SK-N-SH (cell line): ENCODE measurements around the gene FUT7. TPM values are rescaled to one million over a fixed set of nuclear protein-coding genes. Genes with fewer than 3 reads are reported as not detected.
"Not testable (repeated sequence)": the region's sequence is repeated elsewhere in the genome, so short reads cannot be mapped to it uniquely, and the experiment has no call there.

Source experiments
- CTCF ChIA-PET: fragments of 300-600, 350-600 bp; formaldehyde crosslinking; extraction: SDS; loops from one replicate; lab custom pipeline; 2021; lab: Yijun Ruan, JAX
- POLR2A ChIA-PET: fragments of 350-600 bp; sonication (Branson Sonifier 250); formaldehyde crosslinking; extraction: SDS; loops from one replicate; lab custom pipeline; 2020; ENCODE audit warnings: antibody characterized with exemption, inconsistent platforms; lab: Yijun Ruan, JAX
- DNase-seq: peaks from one replicate; pipeline ENCODE4 v3.0.0; 2012
- H2AFZ ChIP-seq: fragments of 200-600 bp; sonication (generic); 2 replicates; pipeline ENCODE4 v1.8.1; 2016; ENCODE audit warnings: antibody characterized with exemption, mild to moderate bottlenecking, low read depth
- H3F3A ChIP-seq: fragments of 200-600 bp; sonication (generic); replicated peaks from 2 replicates; pipeline ENCODE3; 2016; ENCODE audit warnings: antibody characterized with exemption, mild to moderate bottlenecking; ENCODE audit not compliant: insufficient read depth
- H3K27ac ChIP-seq, 2 experiments: fragments of 200-500 bp in 1 of 2; fragments of 200-600 bp in 1 of 2; sonication (Bioruptor generic) in 1 of 2; sonication (generic), shearing (Covaris generic) in 1 of 2; 2 replicates each; pipeline versions ENCODE4 v1.5.1 to v1.6.1; 2014 to 2016; ENCODE audit warnings: low read depth in 2 of 2, inconsistent platforms in 1 of 2, low read length in 1 of 2, mild to moderate bottlenecking in 1 of 2, mixed read lengths in 1 of 2
- H3K27me3 ChIP-seq: fragments of 200-600 bp; sonication (generic), shearing (Covaris generic); 2 replicates; pipeline ENCODE4 v1.6.1; 2016; ENCODE audit warnings: mixed run types; ENCODE audit not compliant: insufficient read depth
- H3K36me3 ChIP-seq, 2 experiments: fragments of 200-500 bp in 1 of 2; fragments of 200-600 bp in 1 of 2; sonication (Bioruptor generic) in 1 of 2; sonication (generic) in 1 of 2; replicated peaks in 1 of 2; 2 replicates each; pipeline versions ENCODE3 to v1.5.1; 2014 to 2016; ENCODE audit warnings: low read length in 1 of 2, mild to moderate bottlenecking in 1 of 2; ENCODE audit not compliant: insufficient read depth in 2 of 2, control insufficient read depth in 1 of 2
- H3K4me1 ChIP-seq, 2 experiments: fragments of 200-500 bp in 1 of 2; fragments of 200-600 bp in 1 of 2; sonication (Bioruptor generic) in 1 of 2; sonication (generic), shearing (Covaris generic) in 1 of 2; 2 replicates each; pipeline versions ENCODE4 v1.5.1 to v1.6.1; 2014 to 2016; ENCODE audit warnings: low read depth in 1 of 2, low read length in 1 of 2, mixed run types in 1 of 2; ENCODE audit not compliant: insufficient read depth in 2 of 2, control insufficient read depth in 1 of 2
- H3K4me2 ChIP-seq: fragments of 200-600 bp; sonication (generic), shearing (Covaris generic); 2 replicates; pipeline ENCODE4 v1.6.1; 2017; ENCODE audit warnings: mixed run types
- H3K4me3 ChIP-seq, 2 experiments: fragments of 200-500 bp in 1 of 2; fragments of 200-600 bp in 1 of 2; sonication (Bioruptor generic) in 1 of 2; sonication (generic), shearing (Covaris generic) in 1 of 2; 2 replicates each; pipeline versions ENCODE4 v1.5.1 to v1.8.1; 2014 to 2016; ENCODE audit warnings: low read depth in 2 of 2, inconsistent platforms in 1 of 2, low read length in 1 of 2, mild to moderate bottlenecking in 1 of 2, mixed read lengths in 1 of 2, moderate library complexity in 1 of 2
- H3K79me2 ChIP-seq: fragments of 200-600 bp; sonication (generic); 2 replicates; pipeline ENCODE4 v1.8.1; 2017; ENCODE audit warnings: mild to moderate bottlenecking; ENCODE audit not compliant: insufficient read depth
- H3K9ac ChIP-seq: fragments of 200-600 bp; sonication (generic); 2 replicates; pipeline ENCODE4 v1.6.1; 2017; ENCODE audit warnings: mixed run types
- H3K9me2 ChIP-seq: fragments of 200-600 bp; sonication (generic); 2 replicates; pipeline ENCODE4 v1.6.1; 2017; ENCODE audit warnings: mixed run types
- H3K9me3 ChIP-seq: fragments of 200-600 bp; sonication (generic); 2 replicates; pipeline ENCODE4 v1.6.1; 2017; ENCODE audit warnings: mixed run types, mild to moderate bottlenecking, moderate library complexity
- H4K20me1 ChIP-seq: fragments of 200-600 bp; sonication (generic); 2 replicates; pipeline ENCODE4 v1.6.1; 2017; ENCODE audit warnings: mild to moderate bottlenecking, mixed run types; ENCODE audit not compliant: insufficient read depth
- ELF1 ChIP-seq: IDR thresholded peaks from 2 replicates; pipeline ENCODE4 v1.4.0; 2012
- EP300 ChIP-seq, 2 experiments: IDR thresholded peaks; 2 replicates each; pipeline versions ENCODE4 v1.4.0 to v1.6.1; 2012; ENCODE audit warnings: borderline replicate concordance in 1 of 2, low read depth in 1 of 2, low read length in 1 of 2
- EZH2phosphoT487 ChIP-seq: fragments of 200-600 bp; sonication (generic); IDR thresholded peaks from 2 replicates; pipeline ENCODE4 v1.6.1; 2017; ENCODE audit warnings: low read depth, mixed run types, mild to moderate bottlenecking, antibody characterized with exemption, moderate library complexity, borderline replicate concordance
- GABPA ChIP-seq: IDR thresholded peaks from 2 replicates; pipeline ENCODE4 v1.4.0; 2012; ENCODE audit warnings: low read depth, mild to moderate bottlenecking
- GATA2 ChIP-seq: sonication (generic); formaldehyde crosslinking; IDR thresholded peaks from 2 replicates; pipeline ENCODE4 v1.5.0; 2020; ENCODE audit warnings: mild to moderate bottlenecking, missing genetic modification reagents
- MAX ChIP-seq: IDR thresholded peaks from 2 replicates; pipeline ENCODE4 v1.4.0; 2012; ENCODE audit warnings: low read depth
- MXI1 ChIP-seq: IDR thresholded peaks from 2 replicates; pipeline ENCODE4 v1.6.1; 2012; ENCODE audit warnings: mild to moderate bottlenecking, low read depth, low read length, improper control_type of control experiment
- NRF1 ChIP-seq: IDR thresholded peaks from 2 replicates; pipeline ENCODE4 v1.6.1; 2012; ENCODE audit warnings: low read depth, mild to moderate bottlenecking, low read length
- PBX3 ChIP-seq: IDR thresholded peaks from 2 replicates; pipeline ENCODE4; 2012
- POLR2AphosphoS5 ChIP-seq: IDR thresholded peaks from 2 replicates; pipeline ENCODE4 v1.6.1; 2012; ENCODE audit warnings: low read depth, low read length
- RAD21 ChIP-seq: IDR thresholded peaks from 2 replicates; pipeline ENCODE4 v1.6.1; 2012; ENCODE audit warnings: mild to moderate bottlenecking, low read length
- RCOR1 ChIP-seq: fragments of 150-350 bp; IDR thresholded peaks from 2 replicates; pipeline ENCODE4 v1.6.1; 2017; ENCODE audit warnings: antibody characterized with exemption, low read length
- RFX5 ChIP-seq: IDR thresholded peaks from 2 replicates; pipeline ENCODE4 v1.6.1; 2012; ENCODE audit warnings: mild to moderate bottlenecking, improper control_type of control experiment, low read length
- SMC3 ChIP-seq: IDR thresholded peaks from 2 replicates; pipeline ENCODE4 v1.6.1; 2012; ENCODE audit warnings: low read depth, low read length, improper control_type of control experiment
- TAF1 ChIP-seq: IDR thresholded peaks from 2 replicates; pipeline ENCODE4 v1.6.1; 2012; ENCODE audit warnings: low read depth, mild to moderate bottlenecking, low read length, moderate library complexity, borderline replicate concordance
- YY1 ChIP-seq: IDR thresholded peaks from 2 replicates; pipeline ENCODE4 v1.4.0; 2012; ENCODE audit warnings: low read depth, mild to moderate bottlenecking
- WGBS: methylation state at CpG from one replicate; pipeline ENCODE4 v1.1.6; 2017; ENCODE audit warnings: low lambda C conversion rate; 5-methylcytosine and 5-hydroxymethylcytosine counted together
- polyA plus RNA-seq, 3 experiments: library from polyadenylated mRNA; depleted of rRNA; stranded (reverse); fragments of >200 nt; gene quantifications; 2 replicates each; pipeline ENCODE4 v1.2.3, GENCODE V29; 2012
- TF ChIP-seq, protein P1 (sequence below): IDR thresholded peaks from 2 replicates; pipeline ENCODE4 v1.4.0; 2012; ENCODE audit warnings: low read depth, borderline replicate concordance

FUT7 gene
- polyA plus RNA-seq, 1 of the 3 experiments (the other 2 are of a cell fraction), result not detected

- H3K4me1 ChIP-seq, result peaks cover 0 to 11% of the 10 kb centered on the region in 2 experiments; a peak in 1 of 4 replicates
- H3K4me2 ChIP-seq, result no peak overlapping the region
- TF ChIP-seq NRF1, result no peak
- no peak for TF ChIP-seq SMC3
- TF ChIP-seq, protein P1, sequence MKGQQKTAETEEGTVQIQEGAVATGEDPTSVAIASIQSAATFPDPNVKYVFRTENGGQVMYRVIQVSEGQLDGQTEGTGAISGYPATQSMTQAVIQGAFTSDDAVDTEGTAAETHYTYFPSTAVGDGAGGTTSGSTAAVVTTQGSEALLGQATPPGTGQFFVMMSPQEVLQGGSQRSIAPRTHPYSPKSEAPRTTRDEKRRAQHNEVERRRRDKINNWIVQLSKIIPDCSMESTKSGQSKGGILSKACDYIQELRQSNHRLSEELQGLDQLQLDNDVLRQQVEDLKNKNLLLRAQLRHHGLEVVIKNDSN, result no peak
- ChIA-PET CTCF (interaction anchor here (0.6 to 16.8 kb wide), 24 partner anchors 9 to 294 kb away, joined by 3 to 803 read pairs (median 4); partner anchors contain the start of genes ABCA2, AJM1, CLIC3 and CYSRT1), POLR2A (interaction anchor here (1.2 kb wide), 1 partner anchor 8 kb away, joined by 7 read pairs; no protein-coding TSS in a partner anchor)
- H3K9ac ChIP-seq, result no peak overlapping the region
- H3K36me3 ChIP-seq, result no peaks in the 10 kb centered on the region
- peaks cover 5% of the 10 kb centered on the region for H3F3A ChIP-seq
- peaks cover 12% of the 10 kb centered on the region; the same call in 1 of the 2 replicates for H4K20me1 ChIP-seq
- H3K27ac ChIP-seq, result peak overlapping the region in 1 of 2 experiments; percentile 11; a peak in 1 of 4 replicates
- no peaks in the 10 kb centered on the region for H3K27me3 ChIP-seq
- H3K79me2 ChIP-seq, result no peaks in the 10 kb centered on the region
- no peaks in the 10 kb centered on the region for H3K9me2 ChIP-seq
- 83% methylated on average over 4 of the region's 26 CpGs for WGBS
- no peaks in the 10 kb centered on the region for H3K9me3 ChIP-seq
- H2AFZ ChIP-seq, result no peak overlapping the region
- no peak for DNase-seq
- no peak overlapping the region for H3K4me3 ChIP-seq
Observed at GRCh38 chr9:137063311-137064026, 31.6 kb upstream of the FUT7 start.

- H3K27ac ChIP-seq, H3K4me2 ChIP-seq, H3F3A ChIP-seq, H3K9me3 ChIP-seq, H3K4me1 ChIP-seq, DNase-seq, H3K9me2 ChIP-seq, H3K79me2 ChIP-seq, H3K4me3 ChIP-seq, POLR2A ChIA-PET, H3K27me3 ChIP-seq, H2AFZ ChIP-seq, H4K20me1 ChIP-seq, H3K36me3 ChIP-seq, H3K9ac ChIP-seq: not testable (repeated sequence)
- CTCF ChIA-PET, result interaction anchor here (1.3 to 16.8 kb wide), 5 partner anchors 13 to 34 kb away, joined by 9 to 803 read pairs (median 92); partner anchors contain the start of genes ABCA2, ENTPD2, FUT7 and MAN1B1
- WGBS, result 100% methylated on average over 1 of the region's 9 CpGs
Observed at GRCh38 chr9:137062798-137063197, 30.9 kb upstream of the FUT7 start.

- Histone ChIP-seq H3K4me2 (no peak overlapping the region), H4K20me1 (0 out of 2 replicates have a peak, but pooled peaks cover 5% of the 10 kb centered on the region), H3K79me2 (no peaks in the 10 kb centered on the region), H3K4me3 (no peak overlapping the region), H3F3A (no peaks in the 10 kb centered on the region), H3K4me1 (peaks cover 0 to 5% of the 10 kb centered on the region in 2 experiments; a peak in 2 of 4 replicates), H3K36me3 (no peaks in the 10 kb centered on the region), H3K9me2 (no peaks in the 10 kb centered on the region), H3K27ac (no peak overlapping the region), H2AFZ (no peak overlapping the region), H3K9me3 (no peaks in the 10 kb centered on the region), H3K27me3 (no peaks in the 10 kb centered on the region), H3K9ac (no peak overlapping the region)
- WGBS, result 88% methylated on average over 10 of the region's 15 CpGs
- ChIA-PET POLR2A (no interaction called here), CTCF (interaction anchor here (10.9 to 16.8 kb wide), 2 partner anchors 12 to 26 kb away, joined by 92 to 803 read pairs; partner anchors contain the start of genes ENTPD2 and NPDC1)
- TF ChIP-seq TAF1 (no peak), RFX5 (no peak), YY1 (no peak), RCOR1 (no peak), EZH2phosphoT487 (no peak), EP300 (IDR thresholded peaks at IDR 0.05; ENCODE audit: borderline replicate concordance in 1 of 2, low read depth in 1 of 2, low read length in 1 of 2) (no peak), ELF1 (no peak), RAD21 (no peak), GATA2 (no peak), GABPA (no peak), MAX (no peak), MXI1 (no peak), POLR2AphosphoS5 (no peak), PBX3 (no peak)
- TF ChIP-seq, protein P1, result no peak
- no peak for DNase-seq
Observed at GRCh38 chr9:137062384-137062783, 30.5 kb upstream of the FUT7 start.
